ENCODE measurements around the gene TSNAXIP1.

TSNAXIP1 gene

GRCh38 chr16:67806428-67807147, at the start of gene TSNAXIP1, which contains the start of gene RANBP10:
Gene TSNAXIP1, plus strand, starts transcription at chr16:67806889. Its CDS starts 261 bp downstream, at chr16:67807150.
Gene RANBP10, minus strand, starts transcription at chr16:67806560. Its CDS starts 24 bp downstream, at chr16:67806536.
- peak; percentile 97 for DNase-seq (ENCODE audit: low read depth)
- H3K4me3 ChIP-seq (ENCODE audit: low read depth, low read length), result peak within 1 kb of the TSS; percentile 99

GRCh38 chr16:67758006-67758405, 48.7 kb upstream of the TSNAXIP1 start:
- DNase-seq (ENCODE audit: low read depth), result no peak
- H3K4me3 ChIP-seq (ENCODE audit: low read depth, low read length), result no peak overlapping the region

GRCh38 chr16:67758966-67759365, 47.7 kb upstream of the TSNAXIP1 start:
- no peak overlapping the region for H3K4me3 ChIP-seq (ENCODE audit: low read depth, low read length)
- no peak for DNase-seq (ENCODE audit: low read depth)

GRCh38 chr16:67760206-67760955, 46.3 kb upstream of the TSNAXIP1 start:
- no peak for DNase-seq (ENCODE audit: low read depth)
- no peak overlapping the region for H3K4me3 ChIP-seq (ENCODE audit: low read depth, low read length)

- H3K4me3 ChIP-seq (ENCODE audit: low read depth, low read length), result no peak overlapping the region
- no peak for DNase-seq (ENCODE audit: low read depth)
These were observed 45.8 kb upstream of the TSNAXIP1 start for GRCh38 chr16:67760956-67761230.

GRCh38 chr16:67761924-67762323, 44.8 kb upstream of the TSNAXIP1 start:
- DNase-seq (ENCODE audit: low read depth), result no peak
- no peak overlapping the region for H3K4me3 ChIP-seq (ENCODE audit: low read depth, low read length)

- DNase-seq (ENCODE audit: low read depth), result no peak
- no peak overlapping the region for H3K4me3 ChIP-seq (ENCODE audit: low read depth, low read length)
These were observed 44.3 kb upstream of the TSNAXIP1 start for GRCh38 chr16:67762385-67762784.

GRCh38 chr16:67763066-67763465, 43.6 kb upstream of the TSNAXIP1 start:
- H3K4me3 ChIP-seq (ENCODE audit: low read depth, low read length), result no peak overlapping the region
- no peak for DNase-seq (ENCODE audit: low read depth)

GRCh38 chr16:67764158-67764667, 42.5 kb upstream of the TSNAXIP1 start:
- DNase-seq (ENCODE audit: low read depth), result no peak

GRCh38 chr16:67766291-67766690, 40.4 kb upstream of the TSNAXIP1 start:
- H3K4me3 ChIP-seq (ENCODE audit: low read depth, low read length), result no peak overlapping the region
- DNase-seq (ENCODE audit: low read depth), result no peak

More at GRCh38 chr16:67764158-67764667, 42.5 kb upstream of the TSNAXIP1 start:
- no peak overlapping the region for H3K4me3 ChIP-seq (ENCODE audit: low read depth, low read length)

- DNase-seq (ENCODE audit: low read depth), result peak; percentile 32
- no peak overlapping the region for H3K4me3 ChIP-seq (ENCODE audit: low read depth, low read length)
These were observed 38.7 kb upstream of the TSNAXIP1 start for GRCh38 chr16:67767953-67768352.

- no peak for DNase-seq (ENCODE audit: low read depth)
- H3K4me3 ChIP-seq (ENCODE audit: low read depth, low read length), result no peak overlapping the region
These were observed 36.2 kb upstream of the TSNAXIP1 start for GRCh38 chr16:67770346-67770991.

- no peak for DNase-seq (ENCODE audit: low read depth)
- no peak overlapping the region for H3K4me3 ChIP-seq (ENCODE audit: low read depth, low read length)
These were observed 33.6 kb upstream of the TSNAXIP1 start for GRCh38 chr16:67773099-67773498.

- H3K4me3 ChIP-seq (ENCODE audit: low read depth, low read length), result no peak overlapping the region
- DNase-seq (ENCODE audit: low read depth), result no peak
These were observed 32.9 kb upstream of the TSNAXIP1 start for GRCh38 chr16:67773569-67774456.

GRCh38 chr16:67774457-67774853, 32.2 kb upstream of the TSNAXIP1 start:
- DNase-seq (ENCODE audit: low read depth), result no peak
- no peak overlapping the region for H3K4me3 ChIP-seq (ENCODE audit: low read depth, low read length)

GRCh38 chr16:67775273-67775672, 31.4 kb upstream of the TSNAXIP1 start:
- no peak for DNase-seq (ENCODE audit: low read depth)
- no peak overlapping the region for H3K4me3 ChIP-seq (ENCODE audit: low read depth, low read length)

- no peak overlapping the region for H3K4me3 ChIP-seq (ENCODE audit: low read depth, low read length)
- no peak for DNase-seq (ENCODE audit: low read depth)
These were observed 27.3 kb upstream of the TSNAXIP1 start for GRCh38 chr16:67779256-67780014.

GRCh38 chr16:67780847-67781564, 25.7 kb upstream of the TSNAXIP1 start:
- no peak overlapping the region for H3K4me3 ChIP-seq (ENCODE audit: low read depth, low read length)
- DNase-seq (ENCODE audit: low read depth), result no peak
